Astrocyte of the spinal cord (primary cell): ENCODE measurements around the gene SP8.

Source experiments
- DNase-seq: peaks from one replicate; pipeline ENCODE4 v3.0.0; 2011; ENCODE audit warnings: low read depth, low spot score
- H3K4me3 ChIP-seq: 2 replicates; pipeline ENCODE4 v1.5.1; 2011; ENCODE audit warnings: low read depth, mild to moderate bottlenecking, low read length, moderate library complexity
- CTCF ChIP-seq: IDR thresholded peaks from 2 replicates; pipeline ENCODE4 v1.5.1; 2012; ENCODE audit warnings: low read depth, mild to moderate bottlenecking, low read length, inconsistent platforms
- in situ Hi-C: cut with HindIII; loops from 2 replicates; pipeline ENCODE4 v1.10.0; 2017; ENCODE audit warnings: low sequenced_read_pairs

Gene SP8

DNA sequence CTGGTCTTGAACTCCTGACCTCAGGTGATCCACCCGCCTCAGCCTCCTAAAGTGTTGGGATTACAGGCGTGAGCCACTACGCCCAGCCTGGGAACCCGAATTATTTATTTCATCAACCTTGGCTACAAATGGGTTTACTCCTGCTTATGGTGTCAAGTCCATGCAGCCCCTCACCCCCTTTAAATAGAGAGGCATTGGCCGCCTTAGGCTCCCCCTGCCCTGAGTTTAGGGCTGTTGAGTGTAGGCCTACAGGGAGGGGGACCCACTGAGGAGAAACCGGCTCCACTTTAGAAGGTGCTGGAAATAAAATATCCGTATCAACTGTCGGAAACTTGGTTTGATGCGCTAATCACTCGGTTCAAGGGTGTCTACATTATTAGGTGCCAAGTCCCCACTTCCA, 8.7 kb upstream of the SP8 start:
- TF ChIP-seq CTCF = no peak
- no peak for DNase-seq
- in situ Hi-C loops = no loop called here
- no peak overlapping the region for H3K4me3 ChIP-seq

- TF ChIP-seq CTCF = no peak
- in situ Hi-C loops = no loop called here
- DNase-seq = no peak
- no peak overlapping the region for H3K4me3 ChIP-seq
Observed at GRCh38 chr7:20794676-20795075, 8.0 kb upstream of the SP8 start.

- in situ Hi-C loops = no loop called here
- H3K4me3 ChIP-seq = no peak overlapping the region
- no peak for DNase-seq
- TF ChIP-seq CTCF = no peak
Observed at GRCh38 chr7:20793694-20794394, 7.2 kb upstream of the SP8 start.

- no peak overlapping the region for H3K4me3 ChIP-seq
- in situ Hi-C loops = no loop called here
- DNase-seq = no peak
- TF ChIP-seq CTCF = no peak
Observed at GRCh38 chr7:20793248-20793647, 6.6 kb upstream of the SP8 start.

DNA sequence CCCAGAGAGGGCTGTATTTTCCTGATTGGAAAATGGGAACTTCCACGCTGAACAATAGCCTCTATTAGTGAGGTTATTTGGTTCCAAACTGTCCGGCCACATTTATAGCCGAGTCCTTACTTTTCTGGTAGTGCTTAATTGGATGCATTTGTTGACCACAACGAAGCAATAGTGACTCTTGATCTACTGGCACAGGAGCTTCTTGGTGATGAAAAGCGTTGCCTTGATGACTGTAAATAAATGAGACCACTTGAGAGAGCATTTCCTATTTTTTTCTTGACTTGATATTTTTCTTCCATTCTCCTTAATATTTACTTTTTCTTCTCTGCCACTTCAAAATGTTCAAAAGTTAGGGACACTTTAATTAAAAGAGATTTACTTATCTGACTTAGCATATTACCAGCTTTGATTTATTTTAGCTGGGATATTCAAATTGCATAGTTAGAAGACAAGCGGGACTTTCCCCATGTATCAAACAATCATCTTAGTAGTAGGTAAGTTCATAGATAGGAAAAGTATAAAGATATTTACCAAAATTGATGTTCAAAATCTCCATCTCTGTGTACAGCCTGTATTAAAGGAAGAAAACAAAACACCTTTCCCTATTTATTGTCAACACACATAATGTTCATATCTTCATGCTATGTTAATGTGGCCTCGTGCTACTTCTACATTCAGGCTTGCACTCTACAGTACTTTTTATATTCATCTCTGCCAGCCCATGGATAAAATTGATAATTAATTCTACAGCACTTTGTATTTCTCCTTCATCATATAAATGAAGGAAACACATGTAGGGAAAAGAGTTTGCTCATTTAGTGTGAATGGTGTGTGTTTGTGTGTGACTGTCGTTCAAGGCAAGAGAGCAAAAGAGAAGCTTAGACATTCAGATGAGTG, 5.1 kb upstream of the SP8 start:
- H3K4me3 ChIP-seq = no peak overlapping the region
- no peak for TF ChIP-seq CTCF
- in situ Hi-C loops = no loop called here
- DNase-seq = no peak

DNA sequence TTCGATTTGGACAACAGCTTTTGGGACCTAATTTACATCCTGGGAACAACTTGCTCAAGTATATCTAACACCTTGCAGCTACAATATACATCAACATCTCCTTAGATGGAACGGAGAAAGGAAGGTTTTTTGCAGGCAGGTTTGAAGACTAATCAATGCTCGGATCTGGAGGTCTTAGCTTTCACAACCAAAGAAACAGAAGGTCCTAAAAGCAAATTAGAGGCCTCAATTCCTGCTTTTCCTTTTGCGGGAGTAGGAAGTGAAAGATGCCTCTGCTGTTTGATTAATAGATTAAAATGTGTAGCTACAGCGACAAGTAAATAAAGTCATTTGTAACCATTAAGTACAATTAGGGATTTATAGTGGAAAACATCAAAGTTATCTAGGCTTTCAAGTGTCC, 3.7 kb upstream of the SP8 start:
- DNase-seq = no peak
- H3K4me3 ChIP-seq = no peak overlapping the region
- in situ Hi-C loops = no loop called here
- no peak for TF ChIP-seq CTCF
